ENCODE data around the gene FUNDC1.
"Not testable (repeated sequence)": the region's sequence is repeated elsewhere in the genome, so short reads cannot be mapped to it uniquely, and the experiment has no call there.

The FUNDC1 gene

GRCh38 chrX:44542567-44543325, at the start of gene FUNDC1:
Gene FUNDC1, minus strand, starts transcription at chrX:44542859. Its CDS starts 27 bp downstream, at chrX:44542832.
- DNase-seq (ENCODE audit: low read depth in 3 of 3), result peak; percentile 83 to 92 (median 83)

GRCh38 chrX:44585866-44586265, 43.2 kb upstream of the FUNDC1 start:
- no peak for DNase-seq (ENCODE audit: low read depth in 3 of 3)

- DNase-seq (ENCODE audit: low read depth in 3 of 3), result no peak
These were observed 37.8 kb upstream of the FUNDC1 start for GRCh38 chrX:44580466-44580865.

- DNase-seq (ENCODE audit: low read depth in 3 of 3), result no peak
These were observed 29.8 kb upstream of the FUNDC1 start for GRCh38 chrX:44572340-44572938.

- no peak for DNase-seq (ENCODE audit: low read depth in 3 of 3)
These were observed 27.9 kb upstream of the FUNDC1 start for GRCh38 chrX:44570522-44570921.

- DNase-seq (ENCODE audit: low read depth in 3 of 3), result no peak
These were observed 26.5 kb upstream of the FUNDC1 start for GRCh38 chrX:44569122-44569521.

GRCh38 chrX:44568196-44568595, 25.5 kb upstream of the FUNDC1 start:
- DNase-seq (ENCODE audit: low read depth in 3 of 3), result no peak

- not testable (repeated sequence) for DNase-seq (ENCODE audit: low read depth in 3 of 3)
These were observed 19.2 kb upstream of the FUNDC1 start for GRCh38 chrX:44561896-44562295.

GRCh38 chrX:44550563-44550962, 7.9 kb upstream of the FUNDC1 start:
- DNase-seq (ENCODE audit: low read depth in 3 of 3), result no peak

GRCh38 chrX:44545454-44545853, 2.8 kb upstream of the FUNDC1 start:
- DNase-seq (ENCODE audit: low read depth in 3 of 3), result not testable (repeated sequence)

GRCh38 chrX:44544036-44544435, 1.4 kb upstream of the FUNDC1 start:
- no peak for DNase-seq (ENCODE audit: low read depth in 3 of 3)

GRCh38 chrX:44536198-44536597, 6.5 kb downstream of the FUNDC1 start:
- DNase-seq (ENCODE audit: low read depth in 3 of 3), result no peak

- DNase-seq (ENCODE audit: low read depth in 3 of 3), result no peak
These were observed 13.3 kb downstream of the FUNDC1 start for GRCh38 chrX:44529310-44529709.

- DNase-seq (ENCODE audit: low read depth in 3 of 3), result no peak
These were observed 28.4 kb downstream of the FUNDC1 start for GRCh38 chrX:44514272-44514671.

GRCh38 chrX:44507292-44507691, 35.4 kb downstream of the FUNDC1 start:
- DNase-seq (ENCODE audit: low read depth in 3 of 3), result peak in 1 of 3 donors; percentile 1

- DNase-seq (ENCODE audit: low read depth in 3 of 3), result no peak
These were observed 36.0 kb downstream of the FUNDC1 start for GRCh38 chrX:44506678-44507077.

- DNase-seq (ENCODE audit: low read depth in 3 of 3), result no peak
These were observed 39.1 kb downstream of the FUNDC1 start for GRCh38 chrX:44503560-44503959.

GRCh38 chrX:44495091-44495490, 47.6 kb downstream of the FUNDC1 start:
- DNase-seq (ENCODE audit: low read depth in 3 of 3), result no peak

GRCh38 chrX:44494357-44494756, 48.3 kb downstream of the FUNDC1 start:
- DNase-seq (ENCODE audit: low read depth in 3 of 3), result no peak

- no peak for DNase-seq (ENCODE audit: low read depth in 3 of 3)
These were observed 53.1 kb downstream of the FUNDC1 start for GRCh38 chrX:44489515-44489914.

GRCh38 chrX:44484607-44485146, 58.0 kb downstream of the FUNDC1 start:
- DNase-seq (ENCODE audit: low read depth in 3 of 3), result no peak

GRCh38 chrX:44483965-44484606, 58.6 kb downstream of the FUNDC1 start:
- no peak for DNase-seq (ENCODE audit: low read depth in 3 of 3)

- no peak for DNase-seq (ENCODE audit: low read depth in 3 of 3)
These were observed 60.1 kb downstream of the FUNDC1 start for GRCh38 chrX:44482575-44482974.
